ENCODE data around the gene HPSE2. TPM values are rescaled to one million over a fixed set of nuclear protein-coding genes. Genes with fewer than 3 reads are reported as not detected.

Gene HPSE2
- total and polyA plus RNA-seq, 2 experiments from 2014 or later: 0.10 to 0.24 TPM

- no peaks in the 10 kb centered on the region for H3K9me3 Mint-ChIP-seq
- H4K20me1 ChIP-seq (replicated peaks; ENCODE audit: insufficient read depth): no peaks in the 10 kb centered on the region
- peaks cover 8% of the 10 kb centered on the region; the same call in 1 of the 3 replicates for H3K4me1 Mint-ChIP-seq
- H3K4me3 Mint-ChIP-seq: no peak overlapping the region
- no peaks in the 10 kb centered on the region for H3K27me3 ChIP-seq (ENCODE audit: insufficient read depth)
- peaks cover 3% of the 10 kb centered on the region for H3K27me3 Mint-ChIP-seq (ENCODE audit: insufficient read depth, low read depth, poor library complexity)
- H3K36me3 Mint-ChIP-seq (ENCODE audit: low read depth): no peaks in the 10 kb centered on the region
- DNase-seq (ENCODE audit: low spot score): no peak
- no peak overlapping the region for H3K27ac Mint-ChIP-seq
- H3K79me2 ChIP-seq (replicated peaks; ENCODE audit: insufficient read depth): no peaks in the 10 kb centered on the region
- no peak overlapping the region for H2AFZ ChIP-seq
- no peak overlapping the region for H3K27ac ChIP-seq (ENCODE audit: low read depth)
- TF ChIP-seq EZH2 (IDR thresholded peaks at IDR 0.05; ENCODE audit: low read depth, unreplicated experiment) (no peak), REST (IDR thresholded peaks at IDR 0.05; ENCODE audit: unreplicated experiment) (no peak), POLR2AphosphoS5 (IDR thresholded peaks at IDR 0.05; ENCODE audit: low read depth) (no peak)
- H3K4me3 ChIP-seq: no peak overlapping the region
- peaks cover 6% of the 10 kb centered on the region; the same call in 1 of the 2 replicates for H3K4me1 ChIP-seq (ENCODE audit: insufficient read depth)
- no peaks in the 10 kb centered on the region for H3F3A ChIP-seq (replicated peaks; ENCODE audit: low read depth)
- H3K36me3 ChIP-seq (ENCODE audit: insufficient read depth): no peaks in the 10 kb centered on the region
- no peaks in the 10 kb centered on the region for H3K9me2 ChIP-seq (ENCODE audit: insufficient read depth)
- ATAC-seq: no peak
- no peak overlapping the region for H3K4me2 ChIP-seq
Observed at GRCh38 chr10:98636921-98637329, 598.7 kb downstream of the HPSE2 start.

GRCh38 chr10:98632456-98633150 is 603.0 kb downstream of the HPSE2 start:
- DNase-seq (ENCODE audit: low spot score) (no peak), ATAC-seq (no peak)
- no peaks in the 10 kb centered on the region for H3K36me3 Mint-ChIP-seq (ENCODE audit: low read depth)
- no peaks in the 10 kb centered on the region for H4K20me1 ChIP-seq (replicated peaks; ENCODE audit: insufficient read depth)
- no peak overlapping the region for H3K27ac ChIP-seq (ENCODE audit: low read depth)
- no peak overlapping the region for H3K4me2 ChIP-seq
- no peak overlapping the region for H3K27ac Mint-ChIP-seq
- H3K4me1 ChIP-seq (ENCODE audit: insufficient read depth): no peaks in the 10 kb centered on the region
- H3K9me3 Mint-ChIP-seq: no peaks in the 10 kb centered on the region
- peaks cover 3% of the 10 kb centered on the region for H3K27me3 Mint-ChIP-seq (ENCODE audit: insufficient read depth, low read depth, poor library complexity)
- H3F3A ChIP-seq (replicated peaks; ENCODE audit: low read depth): no peaks in the 10 kb centered on the region
- no peaks in the 10 kb centered on the region for H3K27me3 ChIP-seq (ENCODE audit: insufficient read depth)
- no peak overlapping the region for H3K4me3 Mint-ChIP-seq
- peaks cover 7% of the 10 kb centered on the region; the same call in 1 of the 2 replicates for H3K9me2 ChIP-seq (ENCODE audit: insufficient read depth)
- H3K4me1 Mint-ChIP-seq: no peaks in the 10 kb centered on the region
- H3K4me3 ChIP-seq: no peak overlapping the region
- H2AFZ ChIP-seq: no peak overlapping the region
- H3K79me2 ChIP-seq (replicated peaks; ENCODE audit: insufficient read depth): no peaks in the 10 kb centered on the region
- H3K36me3 ChIP-seq (ENCODE audit: insufficient read depth): no peaks in the 10 kb centered on the region
- no peak for TF ChIP-seq JUNB (IDR thresholded peaks at IDR 0.05; ENCODE audit: unreplicated experiment)
- TF ChIP-seq POLR2AphosphoS5 (IDR thresholded peaks at IDR 0.05; ENCODE audit: low read depth): no peak
- no peak for TF ChIP-seq ZNF114 (CRISPR knock-in tag; IDR thresholded peaks at IDR 0.05)
- TF ChIP-seq ZNF462 (CRISPR knock-in tag; IDR thresholded peaks at IDR 0.05): no peak
- no peak for TF ChIP-seq REST (IDR thresholded peaks at IDR 0.05; ENCODE audit: unreplicated experiment)
- TF ChIP-seq CREB1 (CRISPR knock-in tag; IDR thresholded peaks at IDR 0.05; ENCODE audit: low read depth): no peak
- TF ChIP-seq EZH2 (IDR thresholded peaks at IDR 0.05; ENCODE audit: low read depth, unreplicated experiment): no peak

All from GM23338 (cell line).